GM12891 (cell line): ENCODE data around the gene NAP1L5.

Experiments used
- POLR2A ChIP-seq: IDR thresholded peaks from 2 replicates; pipeline ENCODE4 v1.6.1; 2011; ENCODE audit warnings: low read depth, low read length, control low read depth
- POLR2AphosphoS5 ChIP-seq: IDR thresholded peaks from 2 replicates; pipeline ENCODE4 v1.6.1; 2011; ENCODE audit warnings: low read depth, low read length, control low read depth
- SPI1 ChIP-seq: IDR thresholded peaks from 2 replicates; pipeline ENCODE4 v1.6.1; 2011; ENCODE audit warnings: low read depth, low read length, control low read depth
- TAF1 ChIP-seq: IDR thresholded peaks from 2 replicates; pipeline ENCODE4 v1.6.1; 2011; ENCODE audit warnings: low read depth, low read length, control low read depth

GRCh38 chr4:88720451-88721428 lies 23.1 kb upstream of the NAP1L5 start:
- TF ChIP-seq POLR2A = no peak
- no peak for TF ChIP-seq POLR2AphosphoS5
- no peak for TF ChIP-seq TAF1
- no peak for TF ChIP-seq SPI1
